Raji (cell line): Measurements from ENCODE around the gene AMELY.

ENCODE experiments used
- POLR2A ChIP-seq: IDR thresholded peaks from 2 replicates; pipeline ENCODE4 v1.6.1; 2011; ENCODE audit warnings: low read depth, low read length, control low read depth; ENCODE audit not compliant: insufficient read depth

Gene AMELY

DNA sequence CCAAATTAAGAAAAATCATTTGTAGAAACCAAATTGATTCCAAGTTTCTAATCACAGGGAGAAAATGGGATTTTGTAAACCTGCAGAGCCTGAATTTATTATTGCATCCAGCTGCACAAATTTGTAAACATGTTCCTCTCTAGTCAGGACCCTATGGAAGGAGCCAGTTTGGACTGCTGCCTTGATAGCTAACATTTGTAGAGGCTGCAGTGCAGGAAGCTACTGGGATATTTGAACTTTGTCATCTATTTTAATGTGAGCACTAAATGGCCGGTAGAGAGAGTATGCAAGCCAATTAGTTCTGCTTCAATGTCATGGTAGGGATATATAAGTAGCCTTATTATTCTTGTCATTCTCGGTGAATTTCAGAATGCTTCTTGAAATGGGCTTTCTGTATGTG lies 62.2 kb downstream of the AMELY start:
- no peak for TF ChIP-seq POLR2A
